ENCODE measurements around the gene PAWR. TPM values are rescaled to one million over a fixed set of nuclear protein-coding genes. Genes with fewer than 3 reads are reported as not detected.
A peak's percentile ranks its signal among the peaks of the same experiment; 100 is the strongest.

PAWR gene
- total RNA-seq = 55.9 TPM

GRCh38 chr12:79690638-79691510, at the start of gene PAWR:
TSS of gene PAWR (minus strand) at chr12:79690964. CDS start at chr12:79690244, 720 bp downstream.
- ATAC-seq = peak; percentile 72

GRCh38 chr12:79737875-79738718, 47.3 kb upstream of the PAWR start:
- ATAC-seq = peak; percentile 45

- ATAC-seq = no peak
Measured at GRCh38 chr12:79732638-79733037, 41.9 kb upstream of the PAWR start.

DNA sequence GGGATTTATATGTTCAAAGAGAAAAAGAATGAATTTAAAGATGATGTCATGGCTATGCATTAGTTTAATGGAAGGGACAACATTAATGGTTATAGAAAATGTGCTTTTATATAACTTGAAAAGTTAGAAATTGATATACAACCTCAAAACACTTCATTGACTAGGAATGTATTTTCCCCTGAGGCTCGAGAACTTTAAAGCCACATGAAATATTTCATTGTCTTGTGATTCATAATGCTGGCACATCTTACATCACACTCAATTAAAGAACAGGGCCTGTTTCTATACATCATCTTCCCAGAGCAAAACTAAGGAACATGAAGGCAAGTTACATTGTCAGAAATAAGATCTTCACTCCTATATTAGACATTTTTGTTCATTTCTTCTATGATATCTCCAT, 35.2 kb upstream of the PAWR start:
- peak; percentile 61 for ATAC-seq

GRCh38 chr12:79717006-79717405, 26.2 kb upstream of the PAWR start:
- no peak for ATAC-seq

- no peak for ATAC-seq
Measured at GRCh38 chr12:79715308-79715707, 24.5 kb upstream of the PAWR start.

DNA sequence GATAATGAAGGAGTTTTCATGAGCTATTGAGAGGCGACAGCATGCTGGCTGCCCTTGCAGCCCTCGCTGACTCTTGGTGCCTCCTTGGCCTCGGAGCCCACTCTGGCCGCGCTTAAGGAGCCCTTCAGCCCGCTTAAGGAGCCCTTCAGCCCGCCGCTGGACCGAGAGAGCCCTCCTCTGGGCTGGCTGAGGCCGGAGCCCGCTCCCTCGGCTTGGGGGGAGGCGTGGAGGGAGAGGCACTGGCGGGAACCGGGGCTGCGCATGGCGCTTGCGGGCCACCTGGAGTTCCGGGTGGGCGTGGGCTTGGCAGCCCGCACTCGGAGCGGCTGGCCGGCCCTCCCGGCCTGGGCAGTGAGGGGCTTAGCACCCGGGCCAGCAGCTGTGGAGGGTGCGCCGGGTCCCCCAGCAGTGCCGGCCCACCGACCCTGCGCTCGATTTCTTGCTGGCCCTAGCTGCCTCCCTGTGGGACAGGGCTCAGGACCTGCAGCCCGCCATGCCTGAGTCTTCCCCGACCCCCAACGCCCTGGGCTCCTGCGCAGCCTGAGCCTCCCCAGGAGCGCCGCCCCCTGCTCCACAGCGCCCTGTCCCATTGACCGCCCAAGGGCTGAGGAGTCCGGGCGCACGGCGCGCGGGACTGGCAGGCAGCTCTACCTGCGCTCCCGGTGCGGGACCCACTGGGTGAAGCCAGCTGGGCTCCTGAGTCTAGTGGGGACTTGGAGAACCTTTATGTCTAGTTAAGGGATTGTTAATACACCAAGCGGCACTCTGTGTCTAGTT, 20.1 kb upstream of the PAWR start:
- ATAC-seq = no peak

- ATAC-seq = no peak
Measured at GRCh38 chr12:79707830-79708229, 17.1 kb upstream of the PAWR start.

GRCh38 chr12:79706676-79707075, 15.9 kb upstream of the PAWR start:
- ATAC-seq = no peak

DNA sequence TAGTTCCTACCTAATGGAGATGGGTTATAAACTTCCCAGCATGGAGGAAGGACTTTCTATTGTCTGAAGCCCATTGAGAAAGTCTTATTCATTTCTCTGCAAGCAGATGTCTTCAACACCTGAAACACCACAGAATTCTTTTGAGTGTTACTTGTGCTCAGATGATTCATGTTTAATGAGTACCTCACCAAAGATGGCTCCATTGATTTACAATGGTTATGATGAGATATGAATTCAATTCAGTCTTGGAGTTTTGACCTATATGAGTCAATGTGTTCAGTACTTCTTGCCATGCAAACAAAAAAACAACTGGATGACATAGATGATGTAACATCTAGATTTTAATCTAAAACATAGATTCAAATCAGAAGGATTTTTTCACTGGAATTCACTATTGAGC, 15.4 kb upstream of the PAWR start:
- no peak for ATAC-seq

DNA sequence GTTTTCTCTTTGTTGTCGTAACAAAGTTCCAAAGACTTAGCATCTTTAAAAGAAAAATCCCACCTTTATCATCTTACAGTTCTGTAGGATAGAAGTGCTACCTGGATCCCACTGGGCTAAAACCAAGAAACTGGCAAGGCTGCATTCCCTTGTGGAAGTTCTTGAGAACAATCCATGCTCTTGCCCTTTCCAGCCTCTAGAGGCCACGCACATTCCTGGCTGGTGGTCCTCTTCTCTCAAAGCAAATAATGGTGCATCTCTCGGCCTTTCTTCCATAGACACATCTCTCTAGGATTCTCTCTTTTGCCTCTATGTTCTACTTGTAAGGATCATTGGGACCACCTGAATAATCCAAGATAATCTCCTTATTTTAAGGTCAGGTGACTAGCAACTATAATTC, 8.2 kb upstream of the PAWR start:
- no peak for ATAC-seq

GRCh38 chr12:79696416-79696815, 5.7 kb upstream of the PAWR start:
- no peak for ATAC-seq

GRCh38 chr12:79692860-79693577, 2.3 kb upstream of the PAWR start:
- ATAC-seq = peak; percentile 63

DNA sequence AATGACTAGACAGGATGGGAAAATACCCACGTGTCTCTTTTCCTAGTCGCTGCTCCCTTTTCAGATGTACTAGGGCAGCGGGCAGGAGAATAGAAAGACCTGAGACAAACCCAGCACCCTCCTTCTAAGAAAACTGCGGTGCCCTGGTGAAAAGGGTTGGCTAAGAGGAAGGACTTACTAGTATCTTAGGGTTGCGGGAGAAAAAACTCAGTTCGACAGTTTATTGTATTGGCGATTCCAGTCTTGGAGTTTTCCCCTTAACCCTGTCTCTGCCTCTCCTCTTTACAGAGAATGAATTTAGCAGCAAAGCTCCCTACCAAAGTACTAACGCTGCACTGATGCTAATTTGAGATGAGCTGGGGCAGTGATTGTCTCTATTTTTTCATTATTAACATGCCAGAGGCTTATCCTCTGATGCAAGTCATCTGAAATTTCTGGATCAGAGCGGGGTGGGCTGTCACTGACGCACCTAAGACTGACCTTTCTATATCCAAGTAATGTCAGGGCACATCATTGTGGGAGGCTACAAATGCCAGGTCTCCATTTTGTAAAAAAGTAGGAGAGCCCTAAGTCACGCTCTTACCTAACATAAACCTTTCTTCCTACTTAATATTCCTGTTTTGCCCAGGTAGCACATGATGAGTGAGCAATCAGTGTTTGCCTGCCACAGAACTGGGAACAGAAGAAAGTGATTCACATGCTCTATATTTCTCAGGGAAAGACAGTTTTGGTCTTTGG, 916 bp upstream of the PAWR start:
- ATAC-seq = peak; percentile 48

- no peak for ATAC-seq
Measured at GRCh38 chr12:79690142-79690637, 574 bp downstream of the PAWR start.

DNA sequence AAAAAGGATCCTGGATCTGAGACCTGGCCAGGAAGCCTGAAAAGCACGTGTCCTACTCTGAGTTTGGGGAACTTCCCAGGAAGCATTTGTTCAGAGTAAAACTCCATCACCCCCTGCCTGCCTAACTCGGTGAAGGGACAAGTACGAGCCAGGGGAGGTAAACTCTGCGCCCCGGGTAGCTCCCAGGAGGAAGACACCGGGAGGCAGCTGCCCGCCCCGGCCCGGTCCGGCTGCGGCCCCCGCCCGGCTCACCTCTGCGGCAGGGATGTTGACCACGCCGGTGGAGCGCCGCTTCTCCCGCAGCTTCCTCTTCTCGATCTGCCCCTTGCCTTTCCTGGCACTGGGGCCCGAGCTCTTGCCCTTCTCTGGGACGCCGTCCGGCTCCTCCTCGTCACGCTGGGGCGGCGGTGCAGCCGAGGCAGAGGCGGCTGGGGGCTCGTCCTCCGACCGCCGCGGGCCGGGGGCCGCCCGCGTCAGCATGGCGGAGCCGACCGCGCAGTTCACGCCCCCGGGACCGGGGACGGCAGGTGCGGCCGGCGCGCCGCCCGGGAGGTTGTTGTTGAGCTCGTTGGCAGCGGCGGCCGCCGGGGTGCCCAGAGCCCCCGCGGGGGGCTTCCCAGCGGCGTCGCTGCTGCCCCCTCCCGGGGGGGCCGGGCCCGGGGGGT, 1.2 kb downstream of the PAWR start:
- ATAC-seq = no peak

- ATAC-seq = no peak
Measured at GRCh38 chr12:79689061-79689476, 1.7 kb downstream of the PAWR start.

DNA sequence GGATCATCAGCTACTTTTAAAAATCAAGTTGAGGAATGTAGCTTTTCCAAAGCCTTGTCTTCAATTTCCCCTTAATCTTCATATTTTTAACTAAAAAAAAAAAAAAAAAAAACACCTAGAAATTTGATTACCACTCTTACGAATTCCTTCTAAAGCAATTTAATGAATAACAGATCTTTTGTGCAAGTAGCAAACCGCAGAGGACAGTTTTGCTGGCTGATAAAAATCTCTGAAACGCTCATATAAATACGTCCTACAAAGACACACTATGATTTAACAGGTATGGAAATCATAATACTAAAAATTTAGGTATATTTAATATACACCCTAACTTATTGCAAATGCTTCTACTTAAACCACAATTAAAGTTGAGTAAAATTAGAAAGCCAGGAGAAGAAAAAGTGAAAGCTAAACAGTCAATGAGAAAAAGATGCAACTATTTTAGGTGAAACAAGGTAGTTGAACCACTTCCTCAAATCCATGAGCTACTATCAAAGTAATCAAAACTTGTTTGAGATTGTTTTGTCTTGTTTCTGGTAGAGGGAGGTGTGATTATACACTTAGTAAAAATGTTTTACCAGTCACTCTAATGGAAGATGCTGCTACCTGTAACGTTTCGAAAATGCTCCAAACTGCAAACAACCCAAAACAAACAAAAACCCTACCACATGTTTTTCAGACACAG, 2.2 kb downstream of the PAWR start:
- no peak for ATAC-seq

GRCh38 chr12:79687711-79688260, 3.0 kb downstream of the PAWR start:
- no peak for ATAC-seq

DNA sequence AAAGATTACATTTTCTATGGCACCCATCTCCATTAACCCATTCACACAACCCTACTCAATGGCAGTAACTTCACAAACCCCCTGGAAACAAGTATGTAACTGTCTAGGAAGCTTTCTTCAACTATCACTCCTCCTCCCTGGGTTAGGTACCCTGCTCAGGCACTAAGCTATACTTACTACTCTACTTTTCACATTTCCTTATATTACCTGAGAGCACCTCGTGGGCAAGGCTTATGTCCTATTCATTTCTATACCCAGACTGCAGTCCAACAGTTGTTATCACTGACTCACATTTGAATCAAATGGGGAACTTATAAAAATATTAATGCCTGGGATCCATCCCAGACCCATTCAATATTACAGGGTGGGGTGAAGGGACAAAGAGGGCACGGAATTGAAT, 4.6 kb downstream of the PAWR start:
- ATAC-seq = no peak

Measured in esophagus mucosa (tissue), 1 donor.